Measurements from ENCODE around the gene BTRC.

Gene BTRC

GRCh38 chr10:101400585-101400984 is 46.6 kb downstream of the BTRC start:
- TF ChIP-seq TCF4 (CRISPR knock-in tag; IDR thresholded peaks at IDR 0.05; ENCODE audit: borderline replicate concordance) (no peak), RARB (CRISPR knock-in tag; IDR thresholded peaks at IDR 0.05) (no peak), TOX (CRISPR knock-in tag; IDR thresholded peaks at IDR 0.05; ENCODE audit: borderline replicate concordance) (no peak), ZNF565 (CRISPR knock-in tag; conservative IDR thresholded peaks at IDR 0.05; ENCODE audit: low read depth) (no peak), GLIS3 (CRISPR knock-in tag; IDR thresholded peaks at IDR 0.05) (no peak), CSRNP3 (CRISPR knock-in tag; IDR thresholded peaks at IDR 0.05) (no peak), PPARA (CRISPR knock-in tag; IDR thresholded peaks at IDR 0.05; ENCODE audit: borderline replicate concordance) (no peak), BACH2 (CRISPR knock-in tag; IDR thresholded peaks at IDR 0.05; ENCODE audit: borderline replicate concordance) (no peak), ZNF8 (CRISPR knock-in tag; IDR thresholded peaks at IDR 0.05) (no peak), PATZ1 (CRISPR knock-in tag; IDR thresholded peaks at IDR 0.05; ENCODE audit: borderline replicate concordance) (no peak), ISL1 (CRISPR knock-in tag; IDR thresholded peaks at IDR 0.05) (no peak), SNAI2 (CRISPR knock-in tag; IDR thresholded peaks at IDR 0.05) (no peak), ZNF70 (CRISPR knock-in tag; IDR thresholded peaks at IDR 0.05) (no peak), ZC3H10 (CRISPR knock-in tag; IDR thresholded peaks at IDR 0.05) (no peak), CSDC2 (CRISPR knock-in tag; IDR thresholded peaks at IDR 0.05) (no peak)
- TF ChIP-seq, protein P1, sequence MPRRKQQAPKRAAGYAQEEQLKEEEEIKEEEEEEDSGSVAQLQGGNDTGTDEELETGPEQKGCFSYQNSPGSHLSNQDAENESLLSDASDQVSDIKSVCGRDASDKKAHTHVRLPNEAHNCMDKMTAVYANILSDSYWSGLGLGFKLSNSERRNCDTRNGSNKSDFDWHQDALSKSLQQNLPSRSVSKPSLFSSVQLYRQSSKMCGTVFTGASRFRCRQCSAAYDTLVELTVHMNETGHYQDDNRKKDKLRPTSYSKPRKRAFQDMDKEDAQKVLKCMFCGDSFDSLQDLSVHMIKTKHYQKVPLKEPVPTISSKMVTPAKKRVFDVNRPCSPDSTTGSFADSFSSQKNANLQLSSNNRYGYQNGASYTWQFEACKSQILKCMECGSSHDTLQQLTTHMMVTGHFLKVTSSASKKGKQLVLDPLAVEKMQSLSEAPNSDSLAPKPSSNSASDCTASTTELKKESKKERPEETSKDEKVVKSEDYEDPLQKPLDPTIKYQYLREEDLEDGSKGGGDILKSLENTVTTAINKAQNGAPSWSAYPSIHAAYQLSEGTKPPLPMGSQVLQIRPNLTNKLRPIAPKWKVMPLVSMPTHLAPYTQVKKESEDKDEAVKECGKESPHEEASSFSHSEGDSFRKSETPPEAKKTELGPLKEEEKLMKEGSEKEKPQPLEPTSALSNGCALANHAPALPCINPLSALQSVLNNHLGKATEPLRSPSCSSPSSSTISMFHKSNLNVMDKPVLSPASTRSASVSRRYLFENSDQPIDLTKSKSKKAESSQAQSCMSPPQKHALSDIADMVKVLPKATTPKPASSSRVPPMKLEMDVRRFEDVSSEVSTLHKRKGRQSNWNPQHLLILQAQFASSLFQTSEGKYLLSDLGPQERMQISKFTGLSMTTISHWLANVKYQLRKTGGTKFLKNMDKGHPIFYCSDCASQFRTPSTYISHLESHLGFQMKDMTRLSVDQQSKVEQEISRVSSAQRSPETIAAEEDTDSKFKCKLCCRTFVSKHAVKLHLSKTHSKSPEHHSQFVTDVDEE (CRISPR knock-in tag; IDR thresholded peaks at IDR 0.05): no peak
- TF ChIP-seq, protein P2, sequence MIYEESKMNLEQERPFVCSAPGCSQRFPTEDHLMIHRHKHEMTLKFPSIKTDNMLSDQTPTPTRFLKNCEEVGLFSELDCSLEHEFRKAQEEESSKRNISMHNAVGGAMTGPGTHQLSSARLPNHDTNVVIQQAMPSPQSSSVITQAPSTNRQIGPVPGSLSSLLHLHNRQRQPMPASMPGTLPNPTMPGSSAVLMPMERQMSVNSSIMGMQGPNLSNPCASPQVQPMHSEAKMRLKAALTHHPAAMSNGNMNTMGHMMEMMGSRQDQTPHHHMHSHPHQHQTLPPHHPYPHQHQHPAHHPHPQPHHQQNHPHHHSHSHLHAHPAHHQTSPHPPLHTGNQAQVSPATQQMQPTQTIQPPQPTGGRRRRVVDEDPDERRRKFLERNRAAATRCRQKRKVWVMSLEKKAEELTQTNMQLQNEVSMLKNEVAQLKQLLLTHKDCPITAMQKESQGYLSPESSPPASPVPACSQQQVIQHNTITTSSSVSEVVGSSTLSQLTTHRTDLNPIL (CRISPR knock-in tag; IDR thresholded peaks at IDR 0.05; ENCODE audit: low read depth): no peak
- ATAC-seq: no peak

- no peak for ATAC-seq
- TF ChIP-seq PPARA (CRISPR knock-in tag; IDR thresholded peaks at IDR 0.05; ENCODE audit: borderline replicate concordance) (no peak), ZNF70 (CRISPR knock-in tag; IDR thresholded peaks at IDR 0.05) (no peak), ESRRG (CRISPR knock-in tag; IDR thresholded peaks at IDR 0.05) (no peak), RARB (CRISPR knock-in tag; IDR thresholded peaks at IDR 0.05) (no peak), GLIS3 (CRISPR knock-in tag; IDR thresholded peaks at IDR 0.05) (no peak), SNAI2 (CRISPR knock-in tag; IDR thresholded peaks at IDR 0.05) (no peak), OSR1 (CRISPR knock-in tag; IDR thresholded peaks at IDR 0.05) (no peak), POU6F1 (CRISPR knock-in tag; IDR thresholded peaks at IDR 0.05; ENCODE audit: borderline replicate concordance, low read depth) (no peak), BACH2 (CRISPR knock-in tag; IDR thresholded peaks at IDR 0.05; ENCODE audit: borderline replicate concordance) (no peak), ARNTL (CRISPR knock-in tag; IDR thresholded peaks at IDR 0.05; ENCODE audit: borderline replicate concordance, low read depth) (no peak), ZNF8 (CRISPR knock-in tag; IDR thresholded peaks at IDR 0.05) (no peak), ISL1 (CRISPR knock-in tag; IDR thresholded peaks at IDR 0.05) (no peak), ZFP30 (CRISPR knock-in tag; IDR thresholded peaks at IDR 0.05) (no peak), TCF4 (CRISPR knock-in tag; IDR thresholded peaks at IDR 0.05; ENCODE audit: borderline replicate concordance) (no peak)
- TF ChIP-seq, protein P1 (CRISPR knock-in tag; IDR thresholded peaks at IDR 0.05): no peak
- TF ChIP-seq, protein P2 (CRISPR knock-in tag; IDR thresholded peaks at IDR 0.05; ENCODE audit: low read depth): no peak
Observed at GRCh38 chr10:101402711-101403110, 48.7 kb downstream of the BTRC start.
